ENCODE data around the gene CSTF3. TPM values are rescaled to one million over a fixed set of nuclear protein-coding genes. Genes with fewer than 3 reads are reported as not detected.
A peak's percentile ranks its signal among the peaks of the same experiment; 100 is the strongest.

CSTF3 gene
- total and polyA plus RNA-seq, 9 of the 15 experiments (the other 6 are each of a cell fraction or from before 2014, with no cell fraction given): 37.0 to 111 (median 61.0) TPM

DNA sequence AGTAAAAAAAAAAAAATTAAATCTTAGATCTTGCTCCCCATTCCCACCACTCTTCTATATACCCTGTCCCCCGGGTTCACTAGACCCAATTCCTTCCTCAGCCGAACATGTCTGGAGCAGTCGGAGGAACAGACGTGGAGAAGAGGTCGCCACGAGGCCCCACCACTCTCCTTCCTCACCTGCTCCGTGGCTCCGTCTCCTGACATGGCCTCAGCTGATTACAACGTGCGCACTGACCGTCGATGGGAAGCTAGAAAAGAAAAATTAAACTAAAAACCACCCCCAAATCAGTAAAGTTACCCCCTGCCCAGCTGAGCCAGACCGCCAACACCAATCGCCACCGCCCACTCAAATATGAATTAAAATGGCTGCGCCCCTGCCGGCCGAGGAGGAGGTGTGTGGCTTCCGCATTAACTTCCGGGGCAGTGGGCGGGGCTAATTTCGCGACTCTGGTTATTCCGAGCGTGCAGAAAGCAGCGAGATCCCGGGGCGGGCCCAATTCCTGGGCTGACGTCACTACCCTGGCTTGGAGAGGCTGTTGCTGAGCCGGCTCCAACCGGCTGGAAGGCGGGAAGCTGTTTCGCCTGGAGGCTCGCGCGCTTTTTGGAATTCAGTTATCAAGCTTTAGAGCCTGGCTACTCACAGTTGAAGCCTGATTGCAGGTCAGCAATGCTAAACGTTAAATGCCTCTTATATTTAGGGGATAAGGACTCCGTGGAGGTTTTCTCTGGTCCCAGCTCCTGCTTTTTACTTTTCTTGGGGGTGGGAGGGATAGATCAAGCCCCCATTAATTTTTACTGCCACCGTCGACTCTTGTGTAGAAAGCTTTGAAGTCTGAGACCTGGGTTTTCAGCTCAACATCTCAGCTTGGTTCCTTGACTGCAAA, at the start of gene CSTF3 (continued):
- no peak for TF ChIP-seq ETV6 (IDR thresholded peaks at IDR 0.05; ENCODE audit: borderline replicate concordance in 1 of 2, low read depth in 2 of 2, low read length in 1 of 2)
- TF ChIP-seq ETV6 (CRISPR knock-in tag; IDR thresholded peaks at IDR 0.05; ENCODE audit: borderline replicate concordance): peak; percentile 58; the same call in 1 of the 2 replicates
- TF ChIP-seq, protein P1, sequence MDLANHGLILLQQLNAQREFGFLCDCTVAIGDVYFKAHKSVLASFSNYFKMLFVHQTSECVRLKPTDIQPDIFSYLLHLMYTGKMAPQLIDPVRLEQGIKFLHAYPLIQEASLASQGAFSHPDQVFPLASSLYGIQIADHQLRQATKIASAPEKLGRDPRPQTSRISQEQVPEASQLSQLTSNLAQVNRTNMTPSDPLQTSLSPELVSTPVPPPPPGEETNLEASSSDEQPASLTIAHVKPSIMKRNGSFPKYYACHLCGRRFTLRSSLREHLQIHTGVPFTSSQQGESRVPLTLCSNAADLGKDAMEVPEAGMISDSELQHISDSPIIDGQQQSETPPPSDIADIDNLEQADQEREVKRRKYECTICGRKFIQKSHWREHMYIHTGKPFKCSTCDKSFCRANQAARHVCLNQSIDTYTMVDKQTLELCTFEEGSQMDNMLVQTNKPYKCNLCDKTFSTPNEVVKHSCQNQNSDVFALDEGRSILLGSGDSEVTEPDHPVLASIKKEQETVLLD (IDR thresholded peaks at IDR 0.05): no peak
- TF ChIP-seq, protein P2, sequence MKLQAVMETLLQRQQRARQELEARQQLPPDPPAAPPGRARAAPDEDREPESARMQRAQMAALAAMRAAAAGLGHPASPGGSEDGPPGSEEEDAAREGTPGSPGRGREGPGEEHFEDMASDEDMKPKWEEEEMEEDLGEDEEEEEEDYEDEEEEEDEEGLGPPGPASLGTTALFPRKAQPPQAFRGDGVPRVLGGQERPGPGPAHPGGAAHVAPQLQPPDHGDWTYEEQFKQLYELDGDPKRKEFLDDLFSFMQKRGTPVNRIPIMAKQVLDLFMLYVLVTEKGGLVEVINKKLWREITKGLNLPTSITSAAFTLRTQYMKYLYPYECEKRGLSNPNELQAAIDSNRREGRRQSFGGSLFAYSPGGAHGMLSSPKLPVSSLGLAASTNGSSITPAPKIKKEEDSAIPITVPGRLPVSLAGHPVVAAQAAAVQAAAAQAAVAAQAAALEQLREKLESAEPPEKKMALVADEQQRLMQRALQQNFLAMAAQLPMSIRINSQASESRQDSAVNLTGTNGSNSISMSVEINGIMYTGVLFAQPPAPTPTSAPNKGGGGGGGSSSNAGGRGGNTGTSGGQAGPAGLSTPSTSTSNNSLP (IDR thresholded peaks at IDR 0.05; ENCODE audit: borderline replicate concordance, low read depth, low read length): 0 out of 2 replicates have a peak, but pooled peaks have one; percentile 77
- TF ChIP-seq RCOR1 (IDR thresholded peaks at IDR 0.05; ENCODE audit: borderline replicate concordance in 1 of 2, low read depth in 2 of 2, low read length in 2 of 2): peak in 1 of 2 experiments; percentile 81; a peak in 2 of 4 replicates
- peak; percentile 38 for TF ChIP-seq KDM5B (IDR thresholded peaks at IDR 0.05; ENCODE audit: insufficient replicate concordance, low read depth, low read length)
- TF ChIP-seq, protein P3, sequence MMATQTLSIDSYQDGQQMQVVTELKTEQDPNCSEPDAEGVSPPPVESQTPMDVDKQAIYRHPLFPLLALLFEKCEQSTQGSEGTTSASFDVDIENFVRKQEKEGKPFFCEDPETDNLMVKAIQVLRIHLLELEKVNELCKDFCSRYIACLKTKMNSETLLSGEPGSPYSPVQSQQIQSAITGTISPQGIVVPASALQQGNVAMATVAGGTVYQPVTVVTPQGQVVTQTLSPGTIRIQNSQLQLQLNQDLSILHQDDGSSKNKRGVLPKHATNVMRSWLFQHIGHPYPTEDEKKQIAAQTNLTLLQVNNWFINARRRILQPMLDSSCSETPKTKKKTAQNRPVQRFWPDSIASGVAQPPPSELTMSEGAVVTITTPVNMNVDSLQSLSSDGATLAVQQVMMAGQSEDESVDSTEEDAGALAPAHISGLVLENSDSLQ (IDR thresholded peaks at IDR 0.05): no peak
- peak; percentile 76 for TF ChIP-seq BACH1 (tag; IDR thresholded peaks at IDR 0.05)
- no peak for TF ChIP-seq NR2F6 (CRISPR knock-in tag; IDR thresholded peaks at IDR 0.05)
- TF ChIP-seq MTA2 (IDR thresholded peaks at IDR 0.05; ENCODE audit: low read depth): peak; percentile 70
- no peak for TF ChIP-seq HES1 (IDR thresholded peaks at IDR 0.05; ENCODE audit: low read depth)
- 0 out of 2 replicates have a peak, but pooled peaks have one; percentile 56 for TF ChIP-seq MTA1 (IDR thresholded peaks at IDR 0.05; ENCODE audit: borderline replicate concordance)
- TF ChIP-seq POLR2G (IDR thresholded peaks at IDR 0.05; ENCODE audit: low read depth, low read length): peak; percentile 95
- peak; percentile 78 for TF ChIP-seq HCFC1 (IDR thresholded peaks at IDR 0.05; ENCODE audit: low read depth, low read length)
- TF ChIP-seq PURB (CRISPR knock-in tag; IDR thresholded peaks at IDR 0.05; ENCODE audit: low read depth): no peak
- TF ChIP-seq SMARCE1 (IDR thresholded peaks at IDR 0.05): 0 out of 2 replicates have a peak, but pooled peaks have one; percentile 18
- TF ChIP-seq NR2C2 (CRISPR knock-in tag; IDR thresholded peaks at IDR 0.05): peak; percentile 98
- TF ChIP-seq NR2C2 (tag; IDR thresholded peaks at IDR 0.05): peak; percentile 100
- TF ChIP-seq HNRNPUL1 (IDR thresholded peaks at IDR 0.05; ENCODE audit: low read length): no peak
- TF ChIP-seq SMARCA4 (IDR thresholded peaks at IDR 0.05): 0 out of 2 replicates have a peak, but pooled peaks have one; percentile 29
- 0 out of 2 replicates have a peak, but pooled peaks have one; percentile 34 for TF ChIP-seq GTF2A2 (tag; IDR thresholded peaks at IDR 0.05)
- TF ChIP-seq ZNF766 (CRISPR knock-in tag; conservative IDR thresholded peaks at IDR 0.05): peak; percentile 91
- peak; percentile 73 for TF ChIP-seq ELF1 (tag; IDR thresholded peaks at IDR 0.05)
